Fibroblast of skin of left biceps (primary cell): ENCODE data around the gene VCPKMT.
A peak's percentile ranks its signal among the peaks of the same experiment; 100 is the strongest.
"Not testable (repeated sequence)": the region's sequence is repeated elsewhere in the genome, so short reads cannot be mapped to it uniquely, and the experiment has no call there.

Experiments
- DNase-seq, 2 experiments: peaks; one replicate each; pipeline ENCODE4 v3.0.0-alpha.2; 2013; ENCODE audit warnings: low read depth in 2 of 2

The VCPKMT gene

DNA sequence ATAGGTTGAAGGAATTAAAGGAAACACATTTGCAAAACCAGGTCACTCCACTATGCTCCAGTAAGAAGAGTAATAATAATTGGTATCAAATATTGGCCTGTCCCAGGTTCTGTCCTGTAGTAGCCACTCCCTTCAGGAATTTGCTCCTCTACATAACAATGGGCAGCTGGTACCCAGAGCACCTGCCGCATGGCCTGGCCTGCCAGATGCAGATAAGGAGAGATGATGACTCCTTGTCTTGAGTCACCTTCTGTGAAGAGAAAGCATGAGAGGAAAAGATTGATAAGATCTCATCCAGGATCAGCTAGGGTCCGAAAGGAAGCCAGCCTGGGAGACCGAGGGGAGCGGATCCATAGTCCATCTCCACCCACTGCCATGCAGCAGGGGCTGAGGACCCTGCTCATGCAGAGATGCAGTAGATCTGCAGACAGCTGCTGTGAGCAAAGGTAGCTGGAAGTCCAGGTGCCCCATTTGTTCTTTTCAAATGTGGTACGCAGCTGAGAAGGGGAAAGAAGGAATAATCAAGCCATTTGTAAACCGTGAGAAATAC, 24.3 kb downstream of the VCPKMT start:
- DNase-seq, result no peak

DNA sequence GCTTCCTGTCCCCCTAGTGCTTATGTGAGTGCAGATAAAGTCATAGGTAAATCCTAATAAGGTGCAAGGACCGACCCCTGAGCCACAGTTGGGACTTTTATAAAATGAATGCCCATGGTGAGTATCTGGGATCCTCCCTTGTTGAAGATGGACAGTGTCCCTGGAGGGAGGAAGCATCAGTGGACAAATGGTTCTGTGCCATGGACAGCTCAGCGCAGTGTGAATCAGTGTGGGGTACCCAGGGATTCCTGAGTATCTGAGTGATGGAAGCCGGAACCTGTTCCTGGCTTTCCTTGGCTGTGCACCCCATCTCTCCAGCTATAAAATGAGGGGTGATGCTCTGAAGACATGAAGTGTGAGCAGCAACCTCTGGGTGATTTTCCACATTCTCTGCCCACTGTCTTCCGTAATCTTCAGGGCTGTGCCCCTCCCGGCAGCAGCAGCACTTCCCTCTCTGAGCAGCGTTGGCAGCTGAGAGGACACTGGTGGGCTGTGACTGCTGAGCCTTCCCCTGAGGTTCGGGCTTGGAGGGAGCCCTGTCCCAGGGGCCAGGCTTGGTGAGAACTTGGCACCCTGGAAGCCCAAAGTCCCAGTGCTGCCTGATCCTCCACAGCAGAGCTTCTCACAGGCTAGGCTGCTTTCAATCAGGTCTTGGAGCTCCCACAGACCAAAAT, 25.0 kb downstream of the VCPKMT start:
- no peak for DNase-seq

DNA sequence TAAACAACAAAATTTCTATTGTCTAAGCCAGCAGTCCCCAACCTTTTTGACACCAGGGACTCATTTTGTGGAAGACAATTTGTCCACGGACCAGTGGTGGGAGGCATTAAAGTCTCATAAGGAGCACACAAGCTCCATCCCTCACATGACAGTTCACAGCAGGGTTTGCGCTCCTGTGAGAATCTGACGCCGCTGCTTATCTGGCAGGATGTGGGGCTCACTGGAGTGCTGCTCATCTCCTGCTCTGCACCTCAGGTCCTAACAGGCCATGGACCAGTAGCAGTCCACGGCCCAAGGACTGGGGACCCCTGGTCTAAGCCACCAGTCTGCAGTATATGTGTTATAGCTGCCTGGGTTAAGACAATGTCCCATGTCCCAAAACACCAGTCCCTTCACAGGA, 27.2 kb downstream of the VCPKMT start:
- no peak for DNase-seq

DNA sequence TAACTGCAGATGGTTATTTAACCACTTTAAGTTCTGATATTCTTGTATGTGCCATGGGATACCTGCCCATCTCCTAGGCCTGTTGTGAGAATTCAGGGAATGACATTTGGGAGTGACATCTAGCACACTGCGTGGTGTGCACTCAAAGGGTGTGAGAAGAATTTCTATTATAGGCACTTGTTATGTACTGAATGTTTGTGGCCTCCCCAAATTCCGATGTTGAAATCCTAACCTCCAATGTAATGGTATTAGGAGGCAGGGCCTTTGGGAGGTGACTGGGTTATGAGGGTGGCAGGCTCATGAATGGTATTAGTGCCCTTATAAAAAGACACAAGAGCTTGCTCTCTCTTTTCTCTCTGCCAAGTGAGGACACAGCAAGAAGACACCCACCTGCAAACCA, 27.6 kb downstream of the VCPKMT start:
- DNase-seq, result no peak

GRCh38 chr14:50088117-50088515, 28.3 kb downstream of the VCPKMT start:
- DNase-seq, result no peak

- no peak for DNase-seq
Measured at GRCh38 chr14:50087341-50088116, 28.8 kb downstream of the VCPKMT start.

GRCh38 chr14:50086321-50086711, 30.1 kb downstream of the VCPKMT start:
- DNase-seq, result no peak

DNA sequence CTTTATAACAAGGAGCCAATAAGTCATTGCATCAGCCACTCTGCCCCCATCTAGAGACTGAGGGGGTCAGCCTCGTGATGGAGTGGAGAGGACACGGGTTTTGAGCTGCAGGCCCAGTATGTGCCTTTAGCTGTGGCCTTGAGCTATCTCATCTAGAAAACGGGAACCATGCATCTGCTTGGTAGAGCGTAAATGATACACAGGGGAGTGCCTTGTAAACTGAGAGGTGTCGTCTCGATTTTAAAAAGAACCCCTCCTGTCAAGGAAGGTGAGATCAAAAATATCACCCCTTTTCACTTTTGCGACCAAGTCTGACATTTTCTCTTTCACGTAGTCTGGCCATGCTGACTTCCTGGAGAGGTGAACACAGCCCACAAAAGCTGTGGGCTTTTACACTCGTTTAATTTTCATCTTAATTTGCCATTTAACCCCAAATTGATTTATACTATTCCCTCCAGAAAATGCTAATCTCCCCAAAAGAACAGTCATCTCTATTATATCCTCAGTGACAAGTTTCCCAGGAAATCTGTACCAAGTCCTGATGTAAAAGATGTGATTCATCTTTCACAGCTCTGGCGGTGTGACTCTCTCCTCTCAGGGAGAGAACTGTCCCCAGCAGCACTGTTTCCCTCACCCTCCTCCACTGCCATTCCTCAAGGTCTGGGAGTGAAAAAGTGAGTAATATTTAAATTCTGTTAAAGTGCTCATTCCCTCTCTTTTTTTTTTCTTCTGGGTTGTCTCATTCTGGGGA, 30.6 kb downstream of the VCPKMT start:
- peak; percentile 17 to 29 for DNase-seq

DNA sequence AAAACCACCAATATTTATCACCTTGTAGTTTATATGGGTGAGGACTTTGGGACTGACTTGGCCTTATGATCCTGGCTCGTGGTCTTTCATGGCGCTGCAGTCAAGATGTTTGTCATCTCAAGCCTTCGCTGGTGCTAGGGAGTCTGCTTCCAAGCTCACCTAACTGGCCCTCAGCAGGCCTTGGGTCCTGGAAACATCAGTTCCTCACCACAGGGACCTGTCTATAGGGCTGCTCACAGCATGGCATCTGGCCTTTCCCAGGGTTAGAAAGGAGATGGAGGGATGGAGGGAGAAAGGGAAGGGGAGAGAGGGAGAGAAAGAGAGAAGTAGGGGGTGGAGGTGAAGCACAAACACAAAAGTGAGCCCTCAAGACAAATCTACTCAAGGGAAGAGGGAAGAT, 31.7 kb downstream of the VCPKMT start:
- DNase-seq, result no peak

DNA sequence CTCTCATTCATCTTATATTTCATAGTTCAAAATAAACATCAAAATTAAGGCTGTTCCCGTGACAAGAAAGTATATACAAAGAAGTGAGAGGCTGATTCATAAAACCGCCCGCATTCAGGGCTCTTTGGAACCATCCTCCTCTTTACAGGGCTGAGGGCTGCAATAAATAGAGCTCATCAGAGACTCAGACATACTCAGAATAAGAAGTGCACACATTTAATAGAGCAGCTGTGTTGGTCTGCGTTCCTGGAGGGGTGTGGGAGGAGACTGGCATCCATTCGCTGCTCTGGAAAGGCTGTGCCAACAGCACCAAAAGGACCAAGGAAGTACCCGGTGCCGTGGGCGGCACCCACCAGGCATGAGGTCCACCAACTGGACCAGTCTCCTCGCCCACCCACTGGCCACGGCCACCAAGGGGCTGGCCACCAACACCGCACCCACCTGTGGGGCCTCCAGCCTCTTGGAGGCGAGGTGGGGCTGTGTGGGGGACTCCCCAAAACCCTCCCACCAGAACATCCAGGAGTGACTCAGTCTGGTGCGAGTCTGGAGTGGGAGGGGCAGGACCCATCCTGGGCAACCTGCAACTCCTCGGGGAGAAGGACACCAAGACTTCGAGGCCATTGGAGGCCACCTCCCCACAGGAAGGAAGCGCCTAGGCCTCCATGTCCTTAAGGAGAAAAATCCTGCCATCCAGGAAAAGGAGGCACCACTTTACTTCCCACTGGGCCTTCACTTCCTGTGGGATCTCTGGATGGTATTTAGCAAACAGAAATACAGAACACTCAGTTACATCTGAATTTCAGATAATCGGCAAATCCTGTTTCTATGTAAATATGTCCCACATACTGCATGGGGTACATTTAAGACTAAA, 32.7 kb downstream of the VCPKMT start:
- no peak for DNase-seq

GRCh38 chr14:50082784-50083466, 33.4 kb downstream of the VCPKMT start:
- DNase-seq, result no peak

GRCh38 chr14:50082308-50082742, 34.0 kb downstream of the VCPKMT start:
- DNase-seq, result no peak

GRCh38 chr14:50079103-50079502, 37.3 kb downstream of the VCPKMT start:
- not testable (repeated sequence) for DNase-seq

- not testable (repeated sequence) for DNase-seq
Measured at GRCh38 chr14:50073663-50074062, 42.7 kb downstream of the VCPKMT start.

DNA sequence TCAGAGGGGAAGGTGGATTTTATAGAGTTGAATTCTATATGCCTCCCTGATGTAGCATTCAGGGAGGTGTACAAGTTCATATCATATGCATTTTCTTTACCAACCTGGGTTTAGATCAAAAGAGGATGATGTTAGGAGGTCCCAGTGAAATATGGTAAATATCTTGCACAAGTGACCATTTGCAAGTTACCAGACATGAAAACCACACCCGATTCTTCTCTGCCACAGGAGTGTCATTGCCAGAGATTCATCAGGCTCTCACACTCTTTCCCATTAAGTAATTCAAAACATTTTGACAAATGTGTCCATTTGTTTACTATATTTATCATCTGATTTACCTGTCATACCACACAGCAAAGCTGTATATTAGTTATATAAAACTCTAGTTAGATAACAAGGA, 44.0 kb downstream of the VCPKMT start:
- DNase-seq, result no peak

DNA sequence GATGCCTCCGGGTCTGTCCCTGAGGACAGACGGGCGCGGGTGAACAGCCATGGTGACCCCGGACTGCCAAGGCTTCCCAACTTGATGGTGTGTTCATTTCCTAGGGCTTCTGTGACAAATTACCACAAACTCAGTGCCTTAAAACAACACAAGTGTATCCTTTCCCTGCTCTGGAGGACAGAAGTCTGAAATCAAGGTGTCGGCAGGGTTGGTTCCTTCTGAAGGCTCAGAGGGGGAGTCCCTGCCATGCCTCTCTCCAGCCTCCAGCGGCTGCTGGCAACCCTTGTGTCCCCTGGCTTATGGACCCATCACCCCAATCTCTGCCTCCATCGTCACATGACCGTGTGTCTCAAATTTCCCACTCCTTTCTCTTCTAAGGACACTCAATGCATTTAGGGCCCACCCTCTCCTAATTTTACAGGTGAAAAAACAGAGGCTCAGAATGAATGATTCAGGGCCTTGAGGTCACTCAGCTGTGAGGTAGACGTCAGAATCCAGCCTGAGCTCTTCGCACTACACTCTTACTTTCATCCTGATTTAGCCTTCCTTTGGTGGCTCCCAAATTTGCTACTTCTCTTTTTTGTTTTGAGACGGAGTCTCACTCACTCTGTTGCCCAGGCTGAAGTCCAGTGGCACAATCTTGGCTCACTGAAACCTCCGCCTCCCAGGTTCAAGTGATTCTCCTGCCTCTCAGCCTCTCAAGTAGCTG, 45.4 kb downstream of the VCPKMT start:
- no peak for DNase-seq

- DNase-seq, result no peak
Measured at GRCh38 chr14:50070230-50070629, 46.1 kb downstream of the VCPKMT start.

GRCh38 chr14:50069325-50069724, 47.0 kb downstream of the VCPKMT start:
- no peak for DNase-seq

DNA sequence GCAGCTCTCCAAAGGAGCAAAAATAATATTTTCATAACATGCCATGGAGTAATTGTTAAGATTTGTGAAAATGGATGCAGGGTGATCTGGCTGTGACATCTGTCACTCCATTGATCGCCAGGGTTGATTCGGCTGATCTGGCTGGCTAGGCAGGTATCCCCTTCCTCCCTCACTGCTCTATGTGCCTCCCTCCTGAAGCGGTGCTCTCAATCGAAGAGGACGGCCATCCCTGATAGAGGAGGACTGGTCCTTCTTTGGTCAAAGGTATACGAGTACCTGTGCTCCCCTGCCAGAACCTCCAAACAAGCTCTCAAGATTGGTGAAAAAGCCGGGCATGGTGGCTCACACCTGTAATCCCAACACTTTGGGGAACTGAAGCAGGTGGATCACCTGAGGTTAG, 47.9 kb downstream of the VCPKMT start:
- no peak for DNase-seq
